HEK293T (cell line): ENCODE data around the gene LUC7L2.

ENCODE experiments used
- ARNT ChIP-seq: fragments of 450-650 bp; IDR thresholded peaks from 2 replicates; pipeline ENCODE4 v1.6.1; 2017; ENCODE audit warnings: mild to moderate bottlenecking
- BHLHE40 ChIP-seq: fragments of 450-650 bp; IDR thresholded peaks from 2 replicates; pipeline ENCODE4 v1.6.1; 2016; ENCODE audit warnings: mild to moderate bottlenecking, moderate library complexity, borderline replicate concordance
- ELF4 ChIP-seq: fragments of 450-650 bp; IDR thresholded peaks from 2 replicates; pipeline ENCODE4 v1.6.1; 2017; ENCODE audit warnings: antibody characterized with exemption
- FOXA1 ChIP-seq: fragments of 450-650 bp; IDR thresholded peaks from 2 replicates; pipeline ENCODE4 v1.6.1; 2016; ENCODE audit warnings: mild to moderate bottlenecking
- FOXK2 ChIP-seq: fragments of 450-650 bp; IDR thresholded peaks from 2 replicates; pipeline ENCODE4 v1.6.1; 2016; ENCODE audit warnings: mild to moderate bottlenecking
- FOXM1 ChIP-seq: fragments of 450-650 bp; IDR thresholded peaks from 2 replicates; pipeline ENCODE4 v1.6.1; 2017; ENCODE audit warnings: mild to moderate bottlenecking, borderline replicate concordance
- HDGF ChIP-seq: fragments of 450-650 bp; IDR thresholded peaks from 2 replicates; pipeline ENCODE4 v1.6.1; 2017; ENCODE audit warnings: antibody characterized with exemption, borderline replicate concordance
- L3MBTL2 ChIP-seq: fragments of 450-650 bp; conservative IDR thresholded peaks from 2 replicates; pipeline ENCODE4 v1.6.1; 2016; ENCODE audit warnings: mild to moderate bottlenecking
- LEF1 ChIP-seq: fragments of 450-650 bp; IDR thresholded peaks from 2 replicates; pipeline ENCODE4 v1.6.1; 2017; ENCODE audit warnings: mild to moderate bottlenecking, borderline replicate concordance
- NFRKB ChIP-seq: fragments of 450-650 bp; IDR thresholded peaks from 2 replicates; pipeline ENCODE4 v1.6.1; 2016; ENCODE audit warnings: mild to moderate bottlenecking, moderate library complexity
- PKNOX1 ChIP-seq: fragments of 450-650 bp; IDR thresholded peaks from 2 replicates; pipeline ENCODE4 v1.6.1; 2016
- SP1 ChIP-seq: fragments of 450-650 bp; IDR thresholded peaks from 2 replicates; pipeline ENCODE4 v1.6.1; 2017
- SUZ12 ChIP-seq: fragments of 450-650 bp; IDR thresholded peaks from 2 replicates; pipeline ENCODE4 v1.6.1; 2016; ENCODE audit warnings: mild to moderate bottlenecking
- ZNF384 ChIP-seq: fragments of 450-650 bp; IDR thresholded peaks from 2 replicates; pipeline ENCODE4 v1.6.1; 2016

- TF ChIP-seq FOXK2 (no peak), NFRKB (no peak), SP1 (no peak), HDGF (no peak), ARNT (no peak), SUZ12 (no peak), FOXM1 (no peak), ELF4 (no peak), BHLHE40 (no peak), FOXA1 (no peak), LEF1 (no peak), ZNF384 (no peak), PKNOX1 (peak; percentile 50; the same call in 1 of the 2 replicates), L3MBTL2 (no peak)
These were observed 67.3 kb downstream of the LUC7L2 start for GRCh38 chr7:139427029-139427420.
